Upper lobe of right lung (tissue), 1 donor: ENCODE data around the gene SSBP4. TPM values are rescaled to one million over a fixed set of nuclear protein-coding genes. Genes with fewer than 3 reads are reported as not detected.

Experiments used
- ATAC-seq: fragments of 200-7000 bp; cut with Tn5 transposase; one replicate; pipeline ENCODE4 v1.9.1; 2020; ENCODE audit warnings: mild to moderate bottlenecking, moderate library complexity
- DNase-seq: peaks from one replicate; pipeline ENCODE4 v3.0.0-alpha.2; 2020
- H3K27ac ChIP-seq: fragments of 200-600 bp; one replicate; pipeline ENCODE4 v1.8.0; 2022
- H3K27me3 ChIP-seq: fragments of 200-600 bp; one replicate; pipeline ENCODE4 v1.8.0; 2022; ENCODE audit warnings: mild to moderate bottlenecking
- H3K36me3 ChIP-seq: fragments of 200-600 bp; one replicate; pipeline ENCODE4 v1.8.0; 2022
- H3K4me1 ChIP-seq: fragments of 200-600 bp; one replicate; pipeline ENCODE4 v1.8.0; 2022
- H3K4me3 ChIP-seq: fragments of 200-600 bp; one replicate; pipeline ENCODE4 v1.8.0; 2022; ENCODE audit warnings: mild to moderate bottlenecking
- H3K9me3 ChIP-seq: fragments of 200-600 bp; one replicate; pipeline ENCODE4 v1.8.0; 2022
- CTCF ChIP-seq: fragments of 200-600 bp; IDR thresholded peaks from one replicate; pipeline ENCODE4 v1.8.0; 2022; ENCODE audit warnings: antibody characterized with exemption
- intact Hi-C: fragments of 100-400 bp; cut with DNase I; formaldehyde crosslinking; loops from one replicate; pipeline ENCODE4 v1.11.0; 2022
- total RNA-seq: library from RNA; stranded (reverse); fragmentation: NEBNext Ultra II Directional; extraction: Animal tissue kit (Norgen Biotek cat#: 25700); gene quantifications from one replicate; pipeline ENCODE4 v1.2.1, GENCODE V29; 2021
- donor health status: DM: no; HTN: yes; CAD: no; lungs with severe emphysema.

Gene SSBP4
- total RNA-seq, 1 donor from 2014 or later: 57.3 TPM

GRCh38 chr19:18421371-18421959 is 2.3 kb downstream of the SSBP4 start:
- no peak for DNase-seq
- H3K4me1 ChIP-seq: peaks cover 47% of the 10 kb centered on the region
- no peaks in the 10 kb centered on the region for H3K36me3 ChIP-seq
- no peak overlapping the region for H3K27ac ChIP-seq
- H3K4me3 ChIP-seq: no peak overlapping the region
- TF ChIP-seq CTCF: no peak
- intact Hi-C loops: no loop called here
- no peaks in the 10 kb centered on the region for H3K9me3 ChIP-seq
- no peaks in the 10 kb centered on the region for H3K27me3 ChIP-seq
- ATAC-seq: no peak

- H3K36me3 ChIP-seq: no peaks in the 10 kb centered on the region
- H3K4me1 ChIP-seq: peaks cover 37% of the 10 kb centered on the region
- ATAC-seq: no peak
- TF ChIP-seq CTCF: no peak
- DNase-seq: no peak
- H3K27me3 ChIP-seq: no peaks in the 10 kb centered on the region
- H3K9me3 ChIP-seq: no peaks in the 10 kb centered on the region
- H3K27ac ChIP-seq: no peak overlapping the region
- H3K4me3 ChIP-seq: no peak overlapping the region
- intact Hi-C loops: no loop called here
Measured at GRCh38 chr19:18422530-18423191, 3.5 kb downstream of the SSBP4 start.

GRCh38 chr19:18423258-18424020 is 4.2 kb downstream of the SSBP4 start:
- no peak overlapping the region for H3K27ac ChIP-seq
- no peaks in the 10 kb centered on the region for H3K27me3 ChIP-seq
- TF ChIP-seq CTCF: no peak
- intact Hi-C loops: no loop called here
- H3K36me3 ChIP-seq: no peaks in the 10 kb centered on the region
- DNase-seq (no peak), ATAC-seq (no peak)
- H3K4me1 ChIP-seq: peaks cover 30% of the 10 kb centered on the region
- H3K9me3 ChIP-seq: no peaks in the 10 kb centered on the region
- no peak overlapping the region for H3K4me3 ChIP-seq

- no peak for DNase-seq
- Histone ChIP-seq H3K9me3 (no peaks in the 10 kb centered on the region), H3K4me3 (no peak overlapping the region), H3K27ac (no peak overlapping the region), H3K4me1 (peaks cover 33% of the 10 kb centered on the region), H3K36me3 (no peaks in the 10 kb centered on the region), H3K27me3 (no peaks in the 10 kb centered on the region)
- intact Hi-C loops: no loop called here
- TF ChIP-seq CTCF: no peak
- ATAC-seq: no peak
Measured at GRCh38 chr19:18424122-18424889, 5.1 kb downstream of the SSBP4 start.

- no peak overlapping the region for H3K27ac ChIP-seq
- DNase-seq: no peak
Measured at GRCh38 chr19:18424890-18425514, 5.8 kb downstream of the SSBP4 start.

More at GRCh38 chr19:18424890-18425514, 5.8 kb downstream of the SSBP4 start:
- ATAC-seq: no peak
- H3K4me3 ChIP-seq: no peak overlapping the region
- intact Hi-C loops: no loop called here
- TF ChIP-seq CTCF: no peak
- no peaks in the 10 kb centered on the region for H3K9me3 ChIP-seq
- peaks cover 39% of the 10 kb centered on the region for H3K4me1 ChIP-seq
- no peaks in the 10 kb centered on the region for H3K36me3 ChIP-seq
- H3K27me3 ChIP-seq: no peaks in the 10 kb centered on the region
